ENCODE results near the gene FBXL17.
"Not testable (repeated sequence)": the region's sequence is repeated elsewhere in the genome, so short reads cannot be mapped to it uniquely, and the experiment has no call there.

DNA sequence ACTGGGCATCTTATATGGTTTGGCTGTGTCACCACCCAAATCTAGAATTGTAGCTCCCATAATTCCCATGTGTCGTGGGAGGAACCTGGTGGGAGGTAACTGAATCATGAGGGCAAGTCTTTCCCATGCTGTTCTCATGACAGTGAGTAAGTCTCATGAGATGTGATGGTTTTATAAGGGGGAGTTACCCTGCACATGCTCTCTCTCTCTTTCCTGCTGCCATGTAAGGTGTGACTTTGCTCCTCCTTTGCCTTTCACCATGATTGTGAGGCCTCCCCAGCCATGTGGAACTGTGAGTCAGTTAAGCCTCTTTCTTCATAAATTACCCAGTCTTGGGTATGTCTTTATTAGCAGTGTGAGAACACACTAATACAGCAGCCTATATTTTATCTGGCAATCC is 229.0 kb downstream of the FBXL17 start:
- TF ChIP-seq, protein P1, sequence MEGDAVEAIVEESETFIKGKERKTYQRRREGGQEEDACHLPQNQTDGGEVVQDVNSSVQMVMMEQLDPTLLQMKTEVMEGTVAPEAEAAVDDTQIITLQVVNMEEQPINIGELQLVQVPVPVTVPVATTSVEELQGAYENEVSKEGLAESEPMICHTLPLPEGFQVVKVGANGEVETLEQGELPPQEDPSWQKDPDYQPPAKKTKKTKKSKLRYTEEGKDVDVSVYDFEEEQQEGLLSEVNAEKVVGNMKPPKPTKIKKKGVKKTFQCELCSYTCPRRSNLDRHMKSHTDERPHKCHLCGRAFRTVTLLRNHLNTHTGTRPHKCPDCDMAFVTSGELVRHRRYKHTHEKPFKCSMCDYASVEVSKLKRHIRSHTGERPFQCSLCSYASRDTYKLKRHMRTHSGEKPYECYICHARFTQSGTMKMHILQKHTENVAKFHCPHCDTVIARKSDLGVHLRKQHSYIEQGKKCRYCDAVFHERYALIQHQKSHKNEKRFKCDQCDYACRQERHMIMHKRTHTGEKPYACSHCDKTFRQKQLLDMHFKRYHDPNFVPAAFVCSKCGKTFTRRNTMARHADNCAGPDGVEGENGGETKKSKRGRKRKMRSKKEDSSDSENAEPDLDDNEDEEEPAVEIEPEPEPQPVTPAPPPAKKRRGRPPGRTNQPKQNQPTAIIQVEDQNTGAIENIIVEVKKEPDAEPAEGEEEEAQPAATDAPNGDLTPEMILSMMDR (IDR thresholded peaks at IDR 0.05; ENCODE audit: borderline replicate concordance, extremely low read depth, low read length, poor library complexity, severe bottlenecking): not testable (repeated sequence)
- not testable (repeated sequence) for TF ChIP-seq EZH2 (IDR thresholded peaks at IDR 0.05; ENCODE audit: borderline replicate concordance, low read depth, low read length, severe bottlenecking)

All from DND-41 (cell line).